GM12878 (cell line): Measurements from ENCODE around the gene THOC6. TPM values are rescaled to one million over a fixed set of nuclear protein-coding genes. Genes with fewer than 3 reads are reported as not detected.
A peak's percentile ranks its signal among the peaks of the same experiment; 100 is the strongest.

Source experiments
- ATAC-seq: fragments of 200-7000 bp; cut with Tn5 transposase; 3 replicates; pipeline ENCODE4 v1.9.1; 2020; ENCODE audit warnings: mild to moderate bottlenecking, moderate library complexity
- BruUV-seq: library from RNA; stranded (reverse); fragments of 400-500 nt; replicated peaks from 2 replicates; lab custom pipeline; 2021; lab: Mats Ljungman, UMichigan
- CTCF ChIA-PET: fragments of 300-600 bp; sonication (Branson Sonifier 250); formaldehyde crosslinking; extraction: SDS; loops from one replicate; lab custom pipeline; 2021; ENCODE audit warnings: inconsistent platforms; lab: Yijun Ruan, JAX
- POLR2A ChIA-PET: fragments of 350-600 bp; formaldehyde crosslinking; extraction: SDS; loops from one replicate; lab custom pipeline; 2021; ENCODE audit warnings: inconsistent platforms; lab: Charles Lee
- RAD21 ChIA-PET: fragments of 300-600 bp; sonication (Branson Sonifier 250); formaldehyde crosslinking; loops from one replicate; lab custom pipeline; 2023; ENCODE audit warnings: antibody characterized with exemption; ENCODE audit not compliant: unreplicated experiment; lab: Charles Lee
- SMC1A ChIA-PET: fragments of 300-600 bp; sonication (Branson Sonifier 250); formaldehyde crosslinking; loops from one replicate; lab custom pipeline; 2023; ENCODE audit not compliant: unreplicated experiment, uncharacterized antibody; lab: Charles Lee
- DNase-seq: peaks from one replicate; pipeline ENCODE4 v3.0.0-alpha.2; 2011; ENCODE audit warnings: low read depth, low spot score
- FAIRE-seq: peaks from 3 replicates; lab custom pipeline; 2011; peaks lifted over from hg19 to GRCh38; lab: Jason Lieb, UNC
- H2AFZ ChIP-seq: 2 replicates; pipeline ENCODE4 v1.6.0; 2011; ENCODE audit warnings: low read depth, low read length, control low read depth; ENCODE audit not compliant: control insufficient read depth
- H3K27ac ChIP-seq: 2 replicates; pipeline ENCODE4 v1.5.1; 2011; ENCODE audit warnings: control low read depth; ENCODE audit not compliant: control insufficient read depth, insufficient read depth
- H3K27me3 ChIP-seq, 2 experiments: replicated peaks in 1 of 2; 2 replicates each; pipeline versions ENCODE4 v1.6.0 to v1.6.1; 2011; ENCODE audit warnings: low read length in 1 of 2; ENCODE audit not compliant: control insufficient read depth in 2 of 2, insufficient read depth in 2 of 2
- H3K36me3 ChIP-seq, 2 experiments: 2 replicates each; pipeline ENCODE4 v1.5.1; 2011; ENCODE audit warnings: low read length in 1 of 2; ENCODE audit not compliant: control insufficient read depth in 2 of 2, insufficient read depth in 2 of 2
- H3K4me1 ChIP-seq: 2 replicates; pipeline ENCODE4 v1.6.1; 2011; ENCODE audit warnings: mild to moderate bottlenecking, low read length, moderate library complexity, mixed read lengths; ENCODE audit not compliant: control insufficient read depth, insufficient read depth
- H3K4me2 ChIP-seq: 2 replicates; pipeline ENCODE4 v1.6.0; 2011; ENCODE audit warnings: control low read depth; ENCODE audit not compliant: control insufficient read depth, insufficient read depth
- H3K4me3 ChIP-seq: fragments of 200-600 bp; sonication (generic); 2 replicates; pipeline ENCODE4 v1.5.1; 2016
- H3K79me2 ChIP-seq: 2 replicates; pipeline ENCODE4 v1.6.0; 2011; ENCODE audit warnings: low read length; ENCODE audit not compliant: control insufficient read depth, insufficient read depth
- H3K9ac ChIP-seq: 2 replicates; pipeline ENCODE4 v1.8.0; 2011; ENCODE audit warnings: low read length, control low read depth, mixed read lengths; ENCODE audit not compliant: control insufficient read depth, insufficient read depth
- H3K9me3 ChIP-seq: replicated peaks from 3 replicates; pipeline ENCODE4 v1.5.1; 2011; ENCODE audit warnings: mild to moderate bottlenecking, low read length; ENCODE audit not compliant: control insufficient read depth, insufficient read depth
- H4K20me1 ChIP-seq: 2 replicates; pipeline ENCODE4 v1.6.0; 2011; ENCODE audit not compliant: control insufficient read depth, insufficient read depth
- CBX5 ChIP-seq: sonication (generic); IDR thresholded peaks from 2 replicates; pipeline ENCODE4 v1.6.1; 2016; ENCODE audit warnings: low read depth, moderate library complexity, mild to moderate bottlenecking, inconsistent platforms
- DPF2 ChIP-seq: fragments of 450-650 bp; IDR thresholded peaks from 2 replicates; pipeline ENCODE4 v1.6.1; 2017; ENCODE audit warnings: mild to moderate bottlenecking
- EED ChIP-seq: sonication (generic); IDR thresholded peaks from 2 replicates; pipeline ENCODE4 v1.6.1; 2016; ENCODE audit warnings: antibody characterized with exemption, low read depth
- NRF1 ChIP-seq: conservative IDR thresholded peaks from 2 replicates; pipeline ENCODE4 v1.6.1; 2011; ENCODE audit warnings: mild to moderate bottlenecking, low read depth, low read length, improper control_type of control experiment
- POLR2AphosphoS5 ChIP-seq: IDR thresholded peaks from 2 replicates; pipeline ENCODE4 v1.6.1; 2011; ENCODE audit warnings: mild to moderate bottlenecking, low read length, inconsistent platforms
- SPI1 ChIP-seq: IDR thresholded peaks from 2 replicates; pipeline ENCODE4 v1.6.1; 2011; ENCODE audit warnings: low read depth, mild to moderate bottlenecking, low read length, moderate library complexity, borderline replicate concordance; ENCODE audit not compliant: insufficient read depth
- TCF12 ChIP-seq: IDR thresholded peaks from 2 replicates; pipeline ENCODE4 v1.6.1; 2011; ENCODE audit warnings: low read depth, mild to moderate bottlenecking, low read length
- WGBS: methylation state at CpG from one replicate; pipeline ENCODE4 v1.1.6; 2016; ENCODE audit warnings: low lambda C conversion rate; ENCODE audit not compliant: insufficient replicate concordance, insufficient coverage; ENCODE audit errors: missing lambda C conversion rate; 5-methylcytosine and 5-hydroxymethylcytosine counted together
- in situ Hi-C: fragments of 300-500 bp; cut with MboI; formaldehyde crosslinking; loops from 9 replicates; pipeline ENCODE4 v1.14.3; 2018; ENCODE audit warnings: mixed read lengths
- intact Hi-C: fragments of 100-400 bp; cut with micrococcal nuclease; formaldehyde crosslinking; loops from one replicate; pipeline ENCODE4 v1.14.2; 2022; ENCODE audit not compliant: unreplicated experiment
- polyA plus RNA-seq, 11 experiments: library from polyadenylated mRNA; depleted of rRNA in 4 of 11; unstranded in 6 of 11; stranded (reverse) in 5 of 11; fragments of >200 nt; fragmentation: Nextera tagmentation in 4 of 11; fragmentation: Illumina TruSeq in 1 of 11; extraction: Ambion mirVana in 4 of 11; extraction: Trizol in 1 of 11; gene quantifications; 1 replicate in 1 of 11; 2 replicates in 10 of 11; pipeline versions ENCODE4 v1.2.1 to v1.2.3, GENCODE V29; 2011 to 2016; ENCODE audit warnings: inconsistent platforms in 2 of 11, missing spikeins in 2 of 11, low read depth in 1 of 11
- total RNA-seq, 4 experiments: library from RNA; depleted of rRNA in 3 of 4; stranded (reverse); fragments of >200 nt in 3 of 4; fragmentation: Illumina TruSeq in 1 of 4; extraction: Trizol in 1 of 4; gene quantifications; 2 replicates each; pipeline versions ENCODE4 v1.2.1 to v1.2.3, GENCODE V29; 2013 to 2021
- TF ChIP-seq, protein P1 (sequence below): fragments of 450-650 bp; IDR thresholded peaks from 2 replicates; pipeline ENCODE4 v1.6.1; 2017; ENCODE audit warnings: low read depth, mild to moderate bottlenecking, moderate library complexity
- TF ChIP-seq, protein P2 (sequence below), 3 experiments: IDR thresholded peaks in 2 of 3; conservative IDR thresholded peaks in 1 of 3; 2 replicates each; pipeline ENCODE4 v1.5.1; 2011; ENCODE audit warnings: low read depth in 3 of 3, low read length in 3 of 3, mild to moderate bottlenecking in 3 of 3, control low read depth in 2 of 3, moderate library complexity in 2 of 3, inconsistent platforms in 1 of 3, mixed read lengths in 1 of 3; ENCODE audit not compliant: control insufficient read depth in 2 of 3, insufficient read depth in 1 of 3; ENCODE audit errors: extremely low read depth in 1 of 3
- TF ChIP-seq, protein P3 (sequence below): fragments of 450-650 bp; conservative IDR thresholded peaks from 2 replicates; pipeline ENCODE4 v1.6.1; 2017; ENCODE audit warnings: mild to moderate bottlenecking, moderate library complexity
- TF ChIP-seq, protein P4 (sequence below): IDR thresholded peaks from 2 replicates; pipeline ENCODE4 v1.6.1; 2012; ENCODE audit warnings: low read depth, low read length, improper control_type of control experiment

THOC6 gene
- total and polyA plus RNA-seq, 10 of the 15 experiments (the other 5 are each of a cell fraction or from before 2014, with no cell fraction given), result 1.0 to 54.4 (median 27.9) TPM

DNA sequence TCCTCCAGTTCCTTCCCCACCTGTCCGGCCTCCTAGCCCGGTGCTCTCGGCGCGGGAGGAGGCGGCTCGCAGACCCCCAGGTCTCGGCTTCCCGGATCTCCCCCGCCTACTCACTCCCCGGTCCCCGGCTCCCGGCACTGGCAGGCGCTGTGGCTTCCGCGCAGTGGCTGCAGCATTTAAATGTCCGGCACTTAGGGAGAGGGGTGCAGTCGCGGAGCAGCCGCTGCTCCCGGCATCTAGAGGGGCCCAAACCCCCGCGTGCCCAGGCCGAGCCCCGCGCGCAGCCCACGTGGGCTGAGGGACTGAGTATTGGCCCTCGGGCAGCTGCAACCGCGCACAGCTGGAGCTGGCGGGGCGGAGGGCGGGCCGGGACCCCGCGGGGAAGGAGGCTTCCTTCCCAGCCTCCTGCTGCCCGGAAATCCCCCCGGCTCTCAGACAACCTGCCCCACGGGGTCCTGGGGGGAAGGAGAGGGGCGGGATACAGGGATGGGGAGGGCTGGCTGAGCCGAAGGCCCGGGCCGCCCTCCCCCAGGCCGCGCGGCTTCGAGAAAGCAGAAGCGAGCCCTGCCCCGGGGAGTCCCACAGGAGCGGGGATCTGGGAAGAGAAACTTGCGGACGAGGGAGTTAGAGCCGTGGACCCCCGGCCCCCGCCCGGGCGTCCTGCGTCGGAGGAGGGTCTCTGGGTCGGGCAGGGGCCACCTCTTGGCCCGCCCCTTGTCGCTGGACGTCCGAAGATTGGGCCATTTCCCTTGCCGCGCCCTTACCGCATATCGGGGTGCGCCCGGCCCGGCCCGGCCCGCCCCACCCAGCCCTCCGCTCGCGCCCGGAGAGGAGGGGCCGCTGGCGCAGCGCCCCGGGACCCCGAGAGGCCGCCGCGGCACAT is 22.2 kb downstream of the THOC6 start, which contains the start of gene MMP25:
Gene MMP25 (plus strand): TSS at position 804 of the 883 bp plus-strand sequence. CDS start 357 bp downstream, outside the sequence.
- SMC1A ChIA-PET, result no interaction called here
- intact Hi-C loops, result no loop called here
- ATAC-seq (peak; percentile 88), FAIRE-seq (no peak), DNase-seq (no peak)
- in situ Hi-C loops, result no loop called here
- H4K20me1 ChIP-seq, result no peaks in the 10 kb centered on the region
- POLR2A ChIA-PET, result interaction anchor here (0.5 kb wide), 1 partner anchor 84 kb away, joined by 9 read pairs; no protein-coding TSS in a partner anchor
- H2AFZ ChIP-seq, result peak within 1 kb of the TSS; percentile 62
- no peaks in the 10 kb centered on the region for H3K9me3 ChIP-seq
- 5% methylated on average over 49 of the region's 86 CpGs for WGBS
- peak within 1 kb of the TSS; percentile 50 for H3K9ac ChIP-seq
- peaks cover 2% of the 10 kb centered on the region; the same call in 1 of the 2 replicates for H3K4me1 ChIP-seq
- peak within 1 kb of the TSS; percentile 82 for H3K4me3 ChIP-seq
- H3K79me2 ChIP-seq, result no peaks in the 10 kb centered on the region
- RAD21 ChIA-PET, result no interaction called here
- no peaks in the 10 kb centered on the region for H3K36me3 ChIP-seq
- no TSS peak for BruUV-seq
- H3K4me2 ChIP-seq, result peak within 1 kb of the TSS; percentile 96
- CTCF ChIA-PET, result interaction anchor here (0.6 to 9.0 kb wide), 3 partner anchors 16 to 42 kb away, joined by 3 to 76 read pairs (median 3); no protein-coding TSS in a partner anchor
- H3K27me3 ChIP-seq, result peaks cover 0 to 1% of the 10 kb centered on the region in 2 experiments; a peak in 2 of 4 replicates
- no peak within 1 kb of the TSS for H3K27ac ChIP-seq
- TF ChIP-seq NRF1, result no peak
- TF ChIP-seq TCF12, result 0 out of 2 replicates have a peak, but pooled peaks have one; percentile 11
- no peak for TF ChIP-seq CBX5
- peak; percentile 92 for TF ChIP-seq DPF2
- TF ChIP-seq, protein P1, sequence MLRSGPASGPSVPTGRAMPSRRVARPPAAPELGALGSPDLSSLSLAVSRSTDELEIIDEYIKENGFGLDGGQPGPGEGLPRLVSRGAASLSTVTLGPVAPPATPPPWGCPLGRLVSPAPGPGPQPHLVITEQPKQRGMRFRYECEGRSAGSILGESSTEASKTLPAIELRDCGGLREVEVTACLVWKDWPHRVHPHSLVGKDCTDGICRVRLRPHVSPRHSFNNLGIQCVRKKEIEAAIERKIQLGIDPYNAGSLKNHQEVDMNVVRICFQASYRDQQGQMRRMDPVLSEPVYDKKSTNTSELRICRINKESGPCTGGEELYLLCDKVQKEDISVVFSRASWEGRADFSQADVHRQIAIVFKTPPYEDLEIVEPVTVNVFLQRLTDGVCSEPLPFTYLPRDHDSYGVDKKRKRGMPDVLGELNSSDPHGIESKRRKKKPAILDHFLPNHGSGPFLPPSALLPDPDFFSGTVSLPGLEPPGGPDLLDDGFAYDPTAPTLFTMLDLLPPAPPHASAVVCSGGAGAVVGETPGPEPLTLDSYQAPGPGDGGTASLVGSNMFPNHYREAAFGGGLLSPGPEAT, result peak; percentile 67; the same call in 1 of the 2 replicates
- TF ChIP-seq EED, result peak; percentile 70
- peak; percentile 79 for TF ChIP-seq SPI1
- TF ChIP-seq, protein P2, sequence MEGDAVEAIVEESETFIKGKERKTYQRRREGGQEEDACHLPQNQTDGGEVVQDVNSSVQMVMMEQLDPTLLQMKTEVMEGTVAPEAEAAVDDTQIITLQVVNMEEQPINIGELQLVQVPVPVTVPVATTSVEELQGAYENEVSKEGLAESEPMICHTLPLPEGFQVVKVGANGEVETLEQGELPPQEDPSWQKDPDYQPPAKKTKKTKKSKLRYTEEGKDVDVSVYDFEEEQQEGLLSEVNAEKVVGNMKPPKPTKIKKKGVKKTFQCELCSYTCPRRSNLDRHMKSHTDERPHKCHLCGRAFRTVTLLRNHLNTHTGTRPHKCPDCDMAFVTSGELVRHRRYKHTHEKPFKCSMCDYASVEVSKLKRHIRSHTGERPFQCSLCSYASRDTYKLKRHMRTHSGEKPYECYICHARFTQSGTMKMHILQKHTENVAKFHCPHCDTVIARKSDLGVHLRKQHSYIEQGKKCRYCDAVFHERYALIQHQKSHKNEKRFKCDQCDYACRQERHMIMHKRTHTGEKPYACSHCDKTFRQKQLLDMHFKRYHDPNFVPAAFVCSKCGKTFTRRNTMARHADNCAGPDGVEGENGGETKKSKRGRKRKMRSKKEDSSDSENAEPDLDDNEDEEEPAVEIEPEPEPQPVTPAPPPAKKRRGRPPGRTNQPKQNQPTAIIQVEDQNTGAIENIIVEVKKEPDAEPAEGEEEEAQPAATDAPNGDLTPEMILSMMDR (IDR thresholded peaks at IDR 0.05 in 2 of 3, conservative IDR thresholded peaks at IDR 0.05 in 1 of 3; ENCODE audit: control insufficient read depth in 2 of 3, extremely low read depth in 1 of 3, insufficient read depth in 1 of 3, low read depth in 3 of 3, low read length in 3 of 3), result no peak
- no peak for TF ChIP-seq POLR2AphosphoS5
- TF ChIP-seq, protein P3, sequence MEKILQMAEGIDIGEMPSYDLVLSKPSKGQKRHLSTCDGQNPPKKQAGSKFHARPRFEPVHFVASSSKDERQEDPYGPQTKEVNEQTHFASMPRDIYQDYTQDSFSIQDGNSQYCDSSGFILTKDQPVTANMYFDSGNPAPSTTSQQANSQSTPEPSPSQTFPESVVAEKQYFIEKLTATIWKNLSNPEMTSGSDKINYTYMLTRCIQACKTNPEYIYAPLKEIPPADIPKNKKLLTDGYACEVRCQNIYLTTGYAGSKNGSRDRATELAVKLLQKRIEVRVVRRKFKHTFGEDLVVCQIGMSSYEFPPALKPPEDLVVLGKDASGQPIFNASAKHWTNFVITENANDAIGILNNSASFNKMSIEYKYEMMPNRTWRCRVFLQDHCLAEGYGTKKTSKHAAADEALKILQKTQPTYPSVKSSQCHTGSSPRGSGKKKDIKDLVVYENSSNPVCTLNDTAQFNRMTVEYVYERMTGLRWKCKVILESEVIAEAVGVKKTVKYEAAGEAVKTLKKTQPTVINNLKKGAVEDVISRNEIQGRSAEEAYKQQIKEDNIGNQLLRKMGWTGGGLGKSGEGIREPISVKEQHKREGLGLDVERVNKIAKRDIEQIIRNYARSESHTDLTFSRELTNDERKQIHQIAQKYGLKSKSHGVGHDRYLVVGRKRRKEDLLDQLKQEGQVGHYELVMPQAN, result peak; percentile 19; the same call in 1 of the 2 replicates
- TF ChIP-seq, protein P4, sequence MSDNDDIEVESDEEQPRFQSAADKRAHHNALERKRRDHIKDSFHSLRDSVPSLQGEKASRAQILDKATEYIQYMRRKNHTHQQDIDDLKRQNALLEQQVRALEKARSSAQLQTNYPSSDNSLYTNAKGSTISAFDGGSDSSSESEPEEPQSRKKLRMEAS, result 0 out of 2 replicates have a peak, but pooled peaks have one; percentile 22
